ENCODE data around the gene IL17D. TPM values are rescaled to one million over a fixed set of nuclear protein-coding genes. Genes with fewer than 3 reads are reported as not detected.

IL17D gene
- total RNA-seq, 1 experiment from 2014 or later = 1.2 TPM

DNA sequence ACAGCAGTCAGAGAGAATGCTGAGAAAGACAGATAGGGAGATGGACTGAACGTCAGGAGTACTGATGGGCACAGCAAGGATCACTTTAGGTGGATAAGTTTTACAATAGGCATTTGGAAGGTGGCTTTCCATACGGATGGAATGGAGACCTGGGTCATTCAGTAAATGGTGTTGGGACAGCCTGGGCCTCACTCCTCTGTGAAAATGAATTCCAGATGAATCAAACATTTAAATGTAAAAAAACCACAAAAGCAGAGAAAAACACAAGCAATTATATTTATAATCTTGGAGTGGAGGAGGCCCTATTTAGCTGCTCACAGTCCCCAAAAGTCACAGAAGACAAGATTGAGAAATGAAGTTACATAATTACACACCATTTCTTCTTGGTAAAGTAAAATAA lies 4.7 kb downstream of the IL17D start:
- H3K27ac ChIP-seq (ENCODE audit: insufficient read length, low read depth, low read length) = no peak overlapping the region
- Mint-ChIP-seq H3K27ac (no peak overlapping the region), H3K27me3 (ENCODE audit: low read depth) (peaks cover 30% of the 10 kb centered on the region), H3K4me3 (no peak overlapping the region), H3K9me3 (peaks cover 0 to 2% of the 10 kb centered on the region in 2 experiments; a peak in 1 of 5 replicates), H3K36me3 (ENCODE audit: insufficient read depth in 1 of 3, low read depth in 3 of 3) (no peaks in the 10 kb centered on the region; a peak in 1 of 7 replicates), H3K4me1 (peaks cover 15 to 20% of the 10 kb centered on the region in 2 experiments)
- no peak overlapping the region for H3K9ac ChIP-seq (ENCODE audit: extremely low read depth, insufficient read length, low read length)
- no peaks in the 10 kb centered on the region for H3K79me2 ChIP-seq (ENCODE audit: insufficient read depth, low read length)
- no peak overlapping the region for H3K23ac ChIP-seq (ENCODE audit: insufficient read length, low read depth, low read length)
- no peak overlapping the region for H2BK12ac ChIP-seq (ENCODE audit: insufficient read length, low read depth, low read length)
- H3K4me1 ChIP-seq (ENCODE audit: insufficient read depth, low read length) = no peaks in the 10 kb centered on the region
- no peak for DNase-seq
- H3K79me1 ChIP-seq (ENCODE audit: insufficient read depth, low read depth, low read length, poor library complexity, severe bottlenecking) = no peaks in the 10 kb centered on the region
- H3K14ac ChIP-seq (ENCODE audit: insufficient read depth, low read length) = no peak overlapping the region
- no peaks in the 10 kb centered on the region for H3K27me3 ChIP-seq (ENCODE audit: insufficient read depth, low read length)
- no peak overlapping the region for H3T11ph ChIP-seq (ENCODE audit: low read length)
- H4K20me1 ChIP-seq (ENCODE audit: control insufficient read depth, insufficient read depth, insufficient read length) = no peaks in the 10 kb centered on the region
- H3K18ac ChIP-seq (ENCODE audit: insufficient read length, low read depth, low read length) = no peak overlapping the region
- H3K9me3 ChIP-seq (ENCODE audit: control insufficient read depth, low read depth, low read length) = no peaks in the 10 kb centered on the region
- no peak overlapping the region for H2AFZ ChIP-seq (ENCODE audit: low read length)
- no peak overlapping the region for H2AK5ac ChIP-seq (ENCODE audit: insufficient read length, low read length)
- no CpG with 5 or more reads among the region's 2 CpGs for WGBS (ENCODE audit: extremely low coverage, insufficient read length, low lambda C conversion rate)
- no peak overlapping the region for H4K91ac ChIP-seq (ENCODE audit: insufficient read length, low read depth, low read length)
- H3K56ac ChIP-seq (ENCODE audit: insufficient read length, low read depth, low read length) = no peak overlapping the region
- no peak overlapping the region for H2BK20ac ChIP-seq (ENCODE audit: low read depth, low read length, poor library complexity, severe bottlenecking)
- no peak overlapping the region for H2BK120ac ChIP-seq (ENCODE audit: low read depth, low read length, poor library complexity, severe bottlenecking)
- TF ChIP-seq CTCF (conservative IDR thresholded peaks at IDR 0.05) = no peak
- H2BK5ac ChIP-seq (ENCODE audit: insufficient read length, low read length) = no peak overlapping the region
- H3K23me2 ChIP-seq (ENCODE audit: insufficient read length, low read depth, low read length, poor library complexity, severe bottlenecking) = peaks cover 2% of the 10 kb centered on the region
- no peak overlapping the region for H4K5ac ChIP-seq (ENCODE audit: insufficient read length, low read depth, low read length)
- H3K4ac ChIP-seq (ENCODE audit: low read depth, low read length) = no peak overlapping the region
- no peak overlapping the region for H4K8ac ChIP-seq (replicated peaks; ENCODE audit: insufficient read length, low read depth, low read length)
- H3K4me2 ChIP-seq (ENCODE audit: insufficient read depth, insufficient read length, low read length) = no peak overlapping the region
- no peak overlapping the region for H2BK15ac ChIP-seq (ENCODE audit: low read depth, low read length)

Data from H9 (cell line).